GM19099 (cell line): ENCODE data around the gene CSN3.
"Not testable (repeated sequence)": the region's sequence is repeated elsewhere in the genome, so short reads cannot be mapped to it uniquely, and the experiment has no call there.

Experiments
- POLR2A ChIP-seq: IDR thresholded peaks from 3 replicates; pipeline ENCODE4 v1.6.1; 2011; ENCODE audit warnings: low read depth; ENCODE audit not compliant: insufficient read length; ENCODE audit errors: extremely low read depth

CSN3 gene, protein sequence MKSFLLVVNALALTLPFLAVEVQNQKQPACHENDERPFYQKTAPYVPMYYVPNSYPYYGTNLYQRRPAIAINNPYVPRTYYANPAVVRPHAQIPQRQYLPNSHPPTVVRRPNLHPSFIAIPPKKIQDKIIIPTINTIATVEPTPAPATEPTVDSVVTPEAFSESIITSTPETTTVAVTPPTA

DNA sequence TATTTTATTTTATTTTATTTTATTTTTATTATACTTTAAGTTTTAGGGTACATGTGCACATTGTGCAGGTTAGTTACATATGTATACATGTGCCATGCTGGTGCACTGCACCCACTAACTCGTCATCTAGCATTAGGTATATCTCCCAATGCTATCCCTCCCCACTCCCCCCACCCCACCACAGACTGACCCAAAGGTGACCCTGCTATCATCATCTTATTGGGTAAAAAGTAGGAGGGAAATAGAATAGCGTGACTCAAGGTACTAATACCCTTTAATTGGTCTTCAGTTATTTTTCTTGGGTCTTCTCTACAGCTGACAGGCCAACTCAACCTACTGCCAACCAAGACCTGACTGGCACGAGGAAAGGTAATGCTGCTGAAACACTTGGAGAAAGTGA, at the start of gene CSN3:
TSS of gene CSN3 (plus strand) at position 301 of the 400 bp plus-strand sequence. CDS start 2,223 bp downstream, outside the sequence.
- not testable (repeated sequence) for TF ChIP-seq POLR2A

DNA sequence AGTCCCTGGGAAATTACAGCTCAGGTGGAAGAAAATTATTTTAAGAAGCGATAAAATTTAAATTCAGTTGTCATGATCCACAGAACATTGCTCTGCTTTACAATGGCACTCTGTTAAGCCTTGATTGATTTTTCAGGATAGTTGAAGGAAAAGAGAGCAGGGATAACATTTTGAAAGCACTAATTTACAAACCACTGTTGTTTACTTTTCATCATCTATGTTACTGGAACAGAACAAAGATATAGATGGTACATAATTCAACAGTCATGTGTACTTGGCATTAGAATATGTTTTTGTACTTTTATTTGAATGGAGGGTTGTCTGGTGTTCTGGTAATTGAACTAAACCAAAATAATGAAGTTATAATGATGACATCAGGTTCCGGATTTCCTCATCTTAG, 49.5 kb upstream of the CSN3 start:
- no peak for TF ChIP-seq POLR2A

DNA sequence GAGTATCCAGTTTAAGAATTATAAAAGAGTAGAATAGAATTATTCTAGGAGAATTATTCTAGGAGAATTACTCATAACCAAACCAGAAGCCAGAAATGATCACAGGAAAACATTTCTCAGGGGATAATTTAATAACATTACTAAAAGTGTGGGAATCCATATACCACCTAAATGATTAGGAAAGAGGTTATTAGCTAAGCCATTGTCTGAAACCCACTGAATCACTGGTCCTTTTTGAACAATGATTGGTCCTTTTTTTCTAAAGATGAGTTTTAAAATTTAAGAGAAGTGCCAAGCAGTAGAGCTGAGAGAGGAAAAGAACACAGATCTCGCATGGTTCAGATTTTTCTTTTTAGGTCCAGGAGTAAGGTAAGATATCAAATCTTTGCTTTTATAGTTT, 47.0 kb upstream of the CSN3 start, which contains the start of gene ODAM:
TSS of gene ODAM (plus strand) at position 301 of the 400 bp plus-strand sequence. CDS start 819 bp downstream, outside the sequence.
- TF ChIP-seq POLR2A, result no peak

DNA sequence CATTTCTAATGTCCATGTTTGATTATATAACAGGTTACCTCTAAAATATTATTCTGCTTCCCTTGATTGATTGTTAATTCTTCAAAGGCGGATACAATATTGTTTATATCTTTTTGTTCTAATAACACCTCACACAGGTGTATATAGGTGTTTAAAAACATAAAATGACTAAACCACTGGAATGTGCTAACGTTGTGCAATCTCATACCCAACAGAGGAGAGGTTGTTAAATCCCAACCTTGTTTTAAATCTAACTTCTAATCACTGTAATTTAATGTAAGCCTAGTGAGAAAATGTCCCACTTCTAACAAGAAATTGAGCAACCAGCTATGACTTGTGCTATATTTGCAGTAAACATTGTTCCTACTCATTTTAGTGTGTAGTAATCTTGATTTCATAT, 45.5 kb upstream of the CSN3 start:
- no peak for TF ChIP-seq POLR2A

DNA sequence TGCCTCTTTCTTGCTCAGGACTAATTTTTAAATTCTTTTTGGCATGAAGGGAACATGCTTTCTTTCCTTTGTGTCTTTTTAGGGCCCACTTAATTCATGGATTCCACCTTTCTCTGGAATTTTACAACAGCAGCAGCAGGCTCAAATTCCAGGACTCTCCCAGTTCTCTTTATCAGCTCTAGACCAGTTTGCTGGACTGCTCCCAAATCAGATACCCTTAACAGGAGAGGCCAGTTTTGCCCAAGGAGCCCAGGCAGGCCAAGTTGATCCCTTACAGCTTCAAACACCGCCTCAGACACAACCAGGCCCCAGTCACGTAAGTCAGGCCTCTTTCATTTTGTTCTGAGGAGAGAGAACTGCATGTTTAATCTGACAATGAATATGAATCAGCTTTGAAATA, 44.6 kb upstream of the CSN3 start:
- TF ChIP-seq POLR2A, result no peak

DNA sequence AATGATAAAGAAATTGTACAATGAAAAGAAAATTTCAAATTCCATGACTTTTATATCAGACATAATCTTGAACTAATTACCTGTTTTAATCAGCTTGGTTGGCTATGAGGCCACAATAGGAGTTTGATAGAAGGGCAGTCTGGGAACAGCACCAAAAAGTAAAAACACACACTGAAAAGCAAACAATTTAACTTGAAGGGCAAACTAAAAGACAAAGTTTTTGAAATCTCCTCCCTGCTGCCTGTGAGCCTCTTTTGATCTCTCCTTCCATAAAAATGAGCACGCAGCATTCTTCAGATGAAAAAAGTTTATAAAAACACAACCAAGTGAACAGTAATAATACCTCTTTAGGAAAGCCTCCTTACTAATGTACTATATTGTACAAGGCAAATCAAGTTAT, 38.8 kb upstream of the CSN3 start:
- TF ChIP-seq POLR2A, result no peak

DNA sequence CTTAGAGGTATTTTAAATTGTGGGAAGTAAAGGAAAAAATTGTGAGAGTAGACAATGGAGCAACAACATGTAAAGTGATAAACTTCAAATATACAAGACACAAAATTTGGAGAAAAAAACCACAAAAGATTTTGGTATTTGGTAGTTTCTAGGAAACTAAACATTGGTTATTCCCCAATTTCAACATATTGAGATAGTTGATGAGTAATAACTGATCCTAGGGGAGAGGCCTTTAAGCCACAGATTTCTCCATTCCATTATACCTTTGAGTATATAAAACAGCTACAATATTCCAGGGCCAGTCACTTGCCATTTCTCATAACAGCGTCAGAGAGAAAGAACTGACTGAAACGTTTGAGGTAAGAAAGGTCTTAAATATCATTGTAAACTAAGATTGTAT, 16.6 kb upstream of the CSN3 start, which contains the start of gene FDCSP:
TSS of gene FDCSP (plus strand) at position 301 of the 400 bp plus-strand sequence. CDS start 5,071 bp downstream, outside the sequence.
- TF ChIP-seq POLR2A, result no peak

DNA sequence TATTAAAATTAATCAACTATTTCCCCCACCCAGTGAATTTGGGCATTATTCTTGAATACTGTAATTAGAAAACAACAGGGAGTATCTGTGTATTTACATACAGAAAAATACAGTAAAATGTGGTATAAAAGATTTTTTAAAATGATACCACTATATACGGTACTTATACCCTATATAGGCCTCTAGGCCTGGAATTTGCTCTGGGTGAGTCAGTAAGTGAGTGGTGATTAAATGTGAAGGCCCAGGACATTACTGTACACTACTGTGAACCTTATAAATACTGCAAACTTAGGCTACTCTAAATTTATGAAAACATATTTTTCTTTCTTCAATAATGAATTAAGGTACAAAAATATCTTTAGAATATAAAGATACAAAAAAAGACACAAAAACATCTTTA, 6.3 kb upstream of the CSN3 start:
- no peak for TF ChIP-seq POLR2A

DNA sequence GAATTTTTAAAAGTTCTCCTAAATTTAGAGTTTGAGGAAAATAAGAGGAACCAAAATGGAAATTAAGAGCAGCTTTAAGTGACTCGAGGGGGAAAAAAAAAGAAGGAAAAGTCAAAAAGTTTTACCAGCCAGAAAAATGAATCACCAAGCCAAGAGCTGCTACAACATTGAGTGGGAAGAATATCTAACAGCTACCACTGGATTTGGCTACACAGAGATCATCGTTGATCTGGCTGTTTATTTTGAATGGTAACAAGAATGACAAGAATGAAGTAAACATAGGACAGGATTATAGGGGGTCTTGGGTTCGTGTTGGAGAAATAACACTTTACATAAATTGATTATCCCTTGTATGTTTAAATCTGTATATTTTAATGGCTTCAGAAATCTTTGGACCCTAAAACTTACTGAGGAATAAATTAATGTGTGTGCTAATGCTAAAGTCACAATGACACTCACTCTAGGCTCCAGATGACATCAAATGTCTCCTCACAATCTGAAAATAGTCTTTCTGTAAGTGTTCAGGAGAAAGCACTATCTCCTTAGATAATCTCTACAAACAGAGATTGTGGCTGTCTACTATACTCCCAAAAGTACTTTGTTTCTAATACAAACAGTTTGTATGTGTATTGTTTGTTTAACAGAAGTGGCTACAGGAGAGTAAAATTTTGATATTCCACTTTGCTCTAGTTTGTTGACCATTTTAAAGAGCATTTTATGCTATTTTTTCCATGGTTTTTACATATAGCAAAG, 3.1 kb upstream of the CSN3 start:
- no peak for TF ChIP-seq POLR2A

DNA sequence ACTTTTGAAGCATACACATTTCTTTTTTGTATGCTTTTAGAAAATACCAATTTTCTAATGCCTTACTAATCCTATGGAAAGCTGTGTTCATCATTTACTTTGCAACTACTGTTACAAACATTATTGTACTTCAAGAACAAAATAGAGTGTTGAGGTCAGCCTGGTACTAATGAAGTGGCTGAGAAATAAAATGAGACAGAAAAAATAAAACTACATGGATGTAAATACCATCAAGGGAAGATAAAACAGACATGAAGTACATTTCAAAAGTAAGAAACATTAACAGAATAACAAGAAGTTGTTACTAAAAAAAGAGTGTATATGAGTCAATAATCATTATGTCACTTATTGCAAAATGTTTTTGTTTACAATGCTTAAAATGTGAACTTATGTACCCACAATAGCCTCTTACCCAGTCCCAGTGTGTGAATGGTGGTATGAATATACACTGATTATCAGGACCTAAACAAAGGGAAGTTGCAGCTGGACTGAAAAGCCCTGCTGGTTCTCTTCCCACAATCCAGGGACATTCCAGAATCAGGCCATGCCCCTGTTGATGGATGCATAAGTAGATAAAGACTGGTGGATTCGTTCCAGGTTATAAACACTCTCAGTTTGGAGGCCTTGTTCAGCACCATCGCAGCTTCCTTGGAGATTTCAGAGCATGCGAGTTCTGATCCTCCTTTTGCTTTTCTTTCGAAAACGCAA, 2.4 kb upstream of the CSN3 start:
- no peak for TF ChIP-seq POLR2A

DNA sequence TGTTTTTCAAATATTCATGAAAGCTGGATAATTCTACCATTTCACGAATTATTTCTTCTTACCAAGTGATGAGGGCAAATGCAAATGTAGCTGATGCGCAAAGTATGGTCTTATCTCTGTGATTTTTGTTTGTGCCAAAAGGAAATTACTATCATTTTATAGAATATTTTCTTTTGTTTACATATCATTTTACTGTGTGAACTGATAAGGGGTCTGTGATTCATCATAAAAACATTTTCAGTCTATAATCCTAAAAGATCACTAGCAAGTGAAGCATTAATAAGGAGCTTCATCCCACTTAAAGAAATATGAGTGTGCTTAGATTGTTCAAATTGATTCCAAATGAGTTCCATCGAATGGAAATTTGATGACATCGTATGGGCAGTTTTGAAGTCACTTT, 694 bp downstream of the CSN3 start:
- TF ChIP-seq POLR2A, result no peak

DNA sequence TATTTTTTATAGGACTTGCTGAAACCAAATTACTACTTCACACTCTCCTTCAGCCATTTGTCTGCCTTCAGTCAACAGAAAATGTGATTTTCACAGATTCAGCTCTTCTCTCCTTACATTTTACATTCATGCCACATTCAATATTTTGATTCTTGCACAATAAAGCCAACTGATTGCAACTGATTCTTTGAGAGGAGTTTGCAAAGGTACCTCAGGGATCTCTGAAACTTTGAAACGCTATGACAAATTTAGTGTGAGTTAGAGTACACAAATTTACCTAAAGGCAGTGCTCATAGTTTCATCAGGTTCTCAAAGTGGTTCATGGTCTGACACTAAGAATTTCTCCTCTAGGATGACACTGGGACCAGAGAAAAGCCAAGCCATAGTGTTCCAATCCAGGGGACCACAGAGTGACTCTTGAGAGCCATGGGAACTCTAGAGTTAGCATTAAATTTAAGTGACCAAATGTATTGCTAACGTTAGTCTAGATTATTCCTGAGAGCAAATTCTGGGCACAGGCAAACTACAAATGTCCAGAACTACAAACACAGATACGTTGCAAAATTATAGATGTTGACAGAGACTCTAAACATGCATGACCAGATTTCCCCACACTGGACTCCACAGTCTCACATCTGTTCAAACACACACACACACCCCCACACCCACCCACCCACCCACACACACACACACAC, 9.0 kb downstream of the CSN3 start:
- TF ChIP-seq POLR2A, result no peak

DNA sequence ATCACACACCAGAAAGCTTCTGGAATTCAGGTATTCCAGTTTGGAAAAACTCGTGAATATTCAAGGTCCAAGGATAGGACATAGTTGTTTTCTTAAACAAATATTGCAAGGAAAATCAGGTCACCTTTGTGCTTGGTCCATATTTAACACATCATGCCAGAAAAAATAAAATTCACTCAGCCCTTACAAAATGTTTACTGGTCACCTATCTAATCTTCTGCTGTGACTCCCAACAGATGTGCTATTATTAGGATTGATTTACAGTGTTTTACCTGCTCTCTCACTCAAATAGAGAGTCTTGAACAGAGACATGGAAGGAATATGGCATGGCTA, 9.5 kb downstream of the CSN3 start:
- TF ChIP-seq POLR2A, result no peak

DNA sequence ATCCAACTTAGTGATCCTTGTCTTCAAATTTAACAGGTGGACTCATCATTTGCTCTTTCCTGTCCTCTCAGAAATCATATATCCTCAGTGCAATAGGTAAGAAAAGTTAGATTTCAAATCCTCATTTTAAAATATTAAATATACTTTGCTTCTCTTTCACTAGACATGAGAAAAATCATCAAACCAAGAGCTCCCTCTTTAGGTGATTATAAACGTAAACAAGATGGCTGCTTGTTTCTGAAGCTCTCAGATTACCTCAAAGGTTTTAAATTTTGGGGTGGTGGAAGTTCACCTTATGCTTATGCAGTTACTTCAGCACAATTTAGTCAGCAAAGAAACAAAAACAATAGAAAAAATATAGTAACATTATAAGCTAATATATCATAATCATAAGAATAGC, 27.3 kb downstream of the CSN3 start:
- TF ChIP-seq POLR2A, result no peak

DNA sequence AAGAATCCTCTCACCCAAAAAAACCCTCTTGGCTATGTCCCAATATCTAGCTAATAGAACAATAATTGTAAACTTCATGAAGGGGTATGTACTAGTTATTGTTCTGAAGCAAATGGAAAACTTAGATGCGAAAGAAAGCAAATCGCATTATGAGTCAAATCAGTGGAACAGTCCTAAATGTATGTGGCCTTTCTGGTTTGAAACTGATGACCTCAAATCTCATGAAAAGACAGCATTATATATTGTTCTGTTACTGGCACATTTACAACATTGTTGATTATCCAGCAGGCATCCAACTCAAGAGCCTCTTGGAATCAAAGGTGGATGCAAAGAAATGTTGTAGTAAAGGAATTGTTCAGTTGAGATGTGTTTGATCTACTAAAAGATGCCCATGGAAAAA, 34.7 kb downstream of the CSN3 start:
- no peak for TF ChIP-seq POLR2A
